HG02981 (cell line): ENCODE results near the gene NPDC1.
"Not testable (repeated sequence)": the region's sequence is repeated elsewhere in the genome, so short reads cannot be mapped to it uniquely, and the experiment has no call there.

Experiments
- ATAC-seq: cut with Tn5 transposase; IDR thresholded peaks from one replicate; pipeline ENCODE4 v1.9.1; 2021; ENCODE audit warnings: mild to moderate bottlenecking, moderate library complexity; ENCODE audit not compliant: unreplicated experiment

Gene NPDC1

DNA sequence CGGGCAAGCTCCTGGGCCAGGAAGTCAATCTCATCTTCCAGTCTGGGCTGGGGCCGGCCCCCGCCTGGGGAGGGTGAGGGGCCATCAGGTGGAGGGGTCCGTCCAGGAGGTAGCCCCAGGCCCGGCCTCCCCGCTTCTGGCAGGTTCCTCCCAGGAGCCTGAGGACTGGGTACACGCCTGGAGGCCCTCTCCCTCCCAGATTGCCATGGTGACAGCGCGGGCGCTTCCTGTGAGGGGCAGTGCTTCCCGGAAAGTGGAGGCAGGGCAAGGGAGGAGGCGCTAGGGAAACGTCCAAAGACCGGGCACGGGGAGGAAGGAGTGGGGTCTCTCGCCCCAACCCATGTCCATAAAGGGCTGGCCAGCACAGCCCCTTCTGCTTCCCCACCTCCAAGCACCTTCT, 4.9 kb downstream of the NPDC1 start:
- no peak for ATAC-seq

DNA sequence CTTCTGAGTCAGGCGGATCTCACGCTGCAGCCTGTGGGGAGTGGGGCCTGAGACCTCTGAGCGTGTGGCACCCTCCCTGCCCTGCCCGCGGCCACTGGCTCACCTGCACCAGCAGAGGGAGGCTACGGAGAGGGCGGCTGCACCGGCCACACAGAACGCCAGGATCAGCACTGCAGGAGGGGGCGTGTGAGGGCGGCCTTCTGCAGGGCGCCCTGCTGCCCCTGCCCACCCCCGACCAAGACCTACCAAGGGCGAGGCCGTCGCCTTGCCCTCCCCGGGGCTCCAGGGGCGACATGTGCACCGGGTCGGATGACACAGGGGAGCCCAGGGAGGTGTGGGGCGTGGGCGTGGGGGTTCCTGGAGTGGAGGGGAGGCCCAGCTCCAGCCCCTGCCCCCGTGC, 5.4 kb downstream of the NPDC1 start:
- ATAC-seq: no peak

DNA sequence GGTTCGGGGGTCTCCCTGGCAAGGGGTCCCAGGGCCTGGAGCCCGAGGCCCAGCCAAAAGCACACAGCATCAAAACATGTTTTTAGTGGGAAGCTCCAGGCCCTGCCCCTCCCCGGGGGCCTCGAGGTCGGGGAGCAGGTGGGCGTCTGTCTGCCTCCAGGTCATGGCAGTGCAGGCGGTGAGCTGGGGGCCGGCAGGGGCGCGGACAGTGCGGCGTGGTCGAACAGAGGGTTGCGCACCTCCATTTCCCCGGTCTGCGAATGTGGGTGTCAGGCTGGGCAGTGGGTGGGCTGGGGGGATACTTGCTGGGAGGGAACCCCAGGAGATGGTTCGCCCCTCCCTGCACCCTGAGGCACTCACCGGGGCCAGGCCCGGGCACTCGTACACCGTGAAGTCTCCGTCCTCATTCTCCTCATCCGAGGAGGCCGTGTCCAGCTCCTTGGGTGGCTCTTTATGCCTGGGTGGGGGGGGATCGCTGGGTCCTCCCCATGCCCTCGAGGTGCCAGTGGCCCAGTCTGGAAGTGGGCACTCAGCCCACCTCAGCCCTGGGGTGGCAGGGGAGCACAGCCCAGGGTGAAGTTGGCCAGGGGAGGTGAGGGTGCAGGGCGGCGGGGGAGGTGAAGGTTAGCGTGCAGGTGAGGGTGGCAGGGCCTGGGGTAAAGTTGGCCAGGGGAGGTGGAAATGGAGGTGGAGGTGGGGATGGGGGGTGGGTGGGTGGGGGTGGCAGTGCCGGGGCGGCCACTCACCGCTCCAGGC, 6.2 kb downstream of the NPDC1 start:
- ATAC-seq: no peak

DNA sequence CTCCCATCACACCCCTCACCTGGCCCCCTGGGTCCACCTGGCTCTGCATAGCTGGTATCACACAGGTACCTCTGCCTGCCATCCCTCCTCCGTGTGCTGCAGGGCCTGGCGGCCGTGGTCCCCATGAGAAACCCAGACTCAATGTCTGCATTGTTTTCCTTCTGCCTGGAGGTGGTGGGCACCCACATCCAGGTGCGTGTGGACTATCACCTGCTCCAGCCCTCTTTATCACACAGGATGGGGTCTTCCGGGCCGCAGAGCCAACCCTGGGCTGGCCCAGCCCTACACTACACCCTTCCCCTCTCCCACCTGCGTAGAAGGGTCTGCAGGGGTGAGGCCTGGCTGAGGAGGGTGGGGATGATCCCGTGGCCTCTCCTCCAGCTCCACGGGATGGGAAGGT, 7.1 kb downstream of the NPDC1 start:
- no peak for ATAC-seq

DNA sequence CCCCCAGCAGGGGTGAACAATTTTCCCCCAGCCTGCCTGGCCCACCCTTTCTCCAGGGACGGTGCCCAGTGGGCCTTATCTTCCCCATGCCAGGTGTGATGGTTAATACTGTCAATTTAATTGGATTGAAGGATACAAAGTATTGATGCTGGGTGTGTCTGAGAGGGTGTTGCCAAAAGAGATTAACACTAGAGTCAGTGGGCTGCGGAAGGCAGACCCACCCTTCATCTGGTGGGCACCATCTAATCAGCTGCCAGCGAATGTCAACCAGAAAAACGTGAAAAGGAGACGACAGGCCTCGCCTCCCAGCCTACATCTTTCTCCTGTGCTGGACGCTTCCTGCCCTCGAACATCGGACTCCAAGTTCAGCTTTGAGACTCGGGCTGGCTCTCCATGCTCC, 8.5 kb downstream of the NPDC1 start:
- no peak for ATAC-seq

DNA sequence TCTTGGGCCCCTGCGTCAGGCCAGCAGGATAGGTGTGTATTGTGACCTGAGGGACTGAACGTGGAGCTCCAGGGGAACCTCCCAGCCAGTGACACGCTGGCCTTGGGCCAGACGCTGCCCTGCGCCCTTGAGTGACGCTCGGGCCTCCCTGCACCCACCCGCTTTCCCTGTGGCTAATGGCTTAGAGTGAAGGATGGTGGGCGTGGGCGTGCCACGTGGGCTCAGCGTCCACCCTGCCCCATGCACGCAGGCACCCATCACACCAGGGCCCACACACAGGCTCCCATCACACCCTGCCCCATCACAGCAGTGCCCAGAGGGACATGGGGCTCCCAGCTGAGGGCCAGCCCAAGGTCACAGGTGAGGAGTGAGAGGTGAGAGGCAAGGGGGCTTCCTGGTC, 8.9 kb downstream of the NPDC1 start:
- no peak for ATAC-seq

DNA sequence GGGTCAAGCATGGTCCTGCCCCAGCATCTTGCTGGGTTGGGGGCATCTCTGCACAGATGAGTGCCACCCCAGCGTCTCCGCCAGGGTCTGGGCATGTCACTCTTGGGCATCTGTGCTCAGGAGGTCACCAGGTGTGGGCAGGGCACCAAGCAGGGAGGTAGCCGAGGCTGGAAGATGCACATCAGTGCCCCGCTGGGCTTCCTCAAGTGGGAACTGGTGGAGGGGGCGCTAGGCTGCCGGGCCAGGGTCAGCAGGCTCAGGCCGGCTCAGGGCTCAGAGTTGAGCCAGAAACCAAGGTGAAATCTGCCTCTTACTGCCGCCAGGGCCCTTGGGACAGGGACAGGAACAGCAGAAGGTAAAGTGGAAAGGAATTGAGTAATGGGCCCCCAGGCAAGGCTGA, 10.0 kb downstream of the NPDC1 start:
- ATAC-seq: no peak

DNA sequence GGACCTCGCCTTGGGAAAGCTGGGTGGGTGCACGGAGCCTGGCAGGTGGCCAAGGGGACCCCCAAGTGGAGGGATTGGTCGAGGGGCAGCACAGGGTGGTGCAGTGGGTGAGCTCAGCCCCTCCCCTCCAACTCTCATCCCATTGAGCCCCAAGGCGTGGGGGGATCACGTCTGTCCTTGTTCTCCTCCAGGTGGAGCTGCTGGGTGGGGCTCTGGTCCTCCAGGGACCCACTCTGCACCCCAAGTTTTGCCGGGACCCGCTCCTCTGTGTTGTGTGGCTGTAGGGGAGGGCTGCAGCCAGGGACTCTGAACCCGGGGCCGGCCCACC, 10.5 kb downstream of the NPDC1 start:
- ATAC-seq: no peak

DNA sequence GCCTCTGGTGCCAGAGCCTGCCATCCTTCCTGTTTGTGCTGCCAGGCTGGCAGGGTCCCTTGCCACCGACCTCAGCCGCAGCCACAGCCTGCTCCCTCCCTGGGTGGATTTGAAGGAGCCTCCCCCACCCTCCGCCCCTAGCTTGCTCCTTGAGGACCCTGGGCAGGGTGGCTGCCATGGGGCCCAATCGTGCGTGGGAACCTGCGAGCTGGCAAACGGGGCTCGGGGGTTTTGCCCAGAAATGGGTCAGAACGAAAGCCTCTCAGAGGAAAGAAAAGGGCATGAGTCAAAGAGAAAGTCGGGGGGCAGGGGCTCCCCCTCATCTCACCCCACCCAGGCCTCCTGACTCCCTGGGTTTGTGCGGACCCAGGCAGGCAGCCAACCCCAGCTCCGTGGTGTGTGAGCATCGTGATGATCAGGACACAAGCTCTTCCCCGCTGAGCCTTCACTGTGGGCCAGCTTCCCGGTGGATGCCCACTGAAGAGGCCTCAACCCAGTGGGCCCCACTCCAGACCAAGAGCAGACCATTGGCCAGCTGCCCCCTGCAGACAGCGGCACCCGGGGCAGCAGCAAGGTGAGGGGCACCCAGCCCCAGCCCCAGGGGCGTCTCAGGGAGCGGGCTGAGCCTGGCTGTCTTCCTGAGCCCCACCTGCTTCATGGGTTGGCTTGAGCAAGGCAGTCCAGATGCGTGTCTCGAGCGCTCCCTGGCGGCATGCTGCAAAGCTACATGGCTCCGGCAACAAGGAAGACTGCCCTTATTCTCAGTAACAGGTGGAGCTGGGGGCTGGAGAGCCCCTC, 11.1 kb downstream of the NPDC1 start:
- ATAC-seq: peak; percentile 63

DNA sequence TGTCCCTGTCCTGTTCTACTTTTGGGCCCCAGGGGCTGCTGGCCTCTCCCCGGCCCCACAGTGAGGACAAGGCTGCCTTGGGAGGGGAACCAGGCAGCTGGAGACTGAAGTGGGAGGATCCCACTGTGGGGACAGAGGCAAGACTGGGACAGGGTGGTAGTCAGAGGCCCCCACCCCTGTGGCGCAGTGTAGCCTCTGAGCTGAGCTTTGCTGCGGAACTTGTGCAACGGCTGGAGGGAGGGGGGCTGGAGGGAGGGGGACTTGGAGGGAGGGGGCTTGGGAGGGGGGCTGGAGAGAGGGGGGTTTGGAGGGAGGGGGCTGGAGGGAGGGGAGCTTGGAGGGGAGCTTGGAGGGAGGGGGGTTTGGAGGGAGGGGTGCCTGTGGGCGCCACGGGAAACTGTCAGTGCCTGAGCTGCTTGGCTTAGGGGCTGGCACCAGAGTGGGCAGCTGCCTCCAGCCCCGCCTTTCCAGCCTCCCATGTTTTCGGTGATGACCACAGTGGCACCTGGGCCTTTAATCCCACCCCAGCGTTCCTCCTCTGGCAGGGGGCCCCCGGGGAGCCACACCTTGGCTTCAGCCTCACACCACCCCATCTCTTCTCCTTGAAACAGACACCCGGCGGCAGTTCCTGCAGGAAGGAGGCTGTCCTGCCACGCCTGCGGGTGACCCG, 11.8 kb downstream of the NPDC1 start:
- no peak for ATAC-seq

DNA sequence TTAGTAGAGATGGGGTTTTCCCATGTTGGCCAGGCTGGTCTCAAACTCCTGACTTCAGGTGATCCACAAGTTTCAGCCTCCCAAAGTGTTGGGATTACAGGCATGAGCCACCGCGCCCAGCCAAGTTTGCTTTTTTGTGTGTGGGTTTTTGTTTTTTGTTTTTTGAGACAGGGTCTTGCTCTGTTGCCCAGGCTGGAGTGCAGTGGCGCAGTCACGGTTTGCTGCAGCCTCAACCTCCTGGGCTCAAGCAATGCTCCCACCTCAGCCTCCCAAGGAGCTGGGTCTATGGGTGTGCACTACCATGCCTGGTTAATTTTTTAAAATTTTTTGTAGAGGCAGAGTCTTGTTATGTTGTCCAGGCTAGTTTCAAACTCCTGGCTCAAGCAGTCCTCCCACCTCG, 12.5 kb downstream of the NPDC1 start:
- ATAC-seq: not testable (repeated sequence)

DNA sequence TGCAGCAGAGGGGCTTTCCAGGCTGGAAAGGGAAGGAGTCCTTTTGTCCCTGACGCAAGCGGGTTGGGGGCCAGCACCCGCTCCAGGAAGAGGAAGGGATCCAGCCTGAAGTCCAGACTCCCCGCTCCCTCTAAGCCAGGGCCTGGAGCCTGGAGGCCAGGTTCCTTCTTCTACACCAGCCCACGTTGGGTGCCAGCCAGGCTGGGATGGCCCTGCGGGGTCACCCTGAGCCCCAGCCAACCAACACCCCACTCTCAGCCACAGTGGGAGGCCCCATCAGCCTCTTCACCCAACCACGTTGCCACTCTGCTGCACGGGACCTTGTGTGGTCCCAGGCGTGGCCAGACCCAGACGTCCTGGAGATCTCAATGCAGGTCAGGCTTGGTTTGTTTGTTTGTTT, 13.1 kb downstream of the NPDC1 start:
- no peak for ATAC-seq

DNA sequence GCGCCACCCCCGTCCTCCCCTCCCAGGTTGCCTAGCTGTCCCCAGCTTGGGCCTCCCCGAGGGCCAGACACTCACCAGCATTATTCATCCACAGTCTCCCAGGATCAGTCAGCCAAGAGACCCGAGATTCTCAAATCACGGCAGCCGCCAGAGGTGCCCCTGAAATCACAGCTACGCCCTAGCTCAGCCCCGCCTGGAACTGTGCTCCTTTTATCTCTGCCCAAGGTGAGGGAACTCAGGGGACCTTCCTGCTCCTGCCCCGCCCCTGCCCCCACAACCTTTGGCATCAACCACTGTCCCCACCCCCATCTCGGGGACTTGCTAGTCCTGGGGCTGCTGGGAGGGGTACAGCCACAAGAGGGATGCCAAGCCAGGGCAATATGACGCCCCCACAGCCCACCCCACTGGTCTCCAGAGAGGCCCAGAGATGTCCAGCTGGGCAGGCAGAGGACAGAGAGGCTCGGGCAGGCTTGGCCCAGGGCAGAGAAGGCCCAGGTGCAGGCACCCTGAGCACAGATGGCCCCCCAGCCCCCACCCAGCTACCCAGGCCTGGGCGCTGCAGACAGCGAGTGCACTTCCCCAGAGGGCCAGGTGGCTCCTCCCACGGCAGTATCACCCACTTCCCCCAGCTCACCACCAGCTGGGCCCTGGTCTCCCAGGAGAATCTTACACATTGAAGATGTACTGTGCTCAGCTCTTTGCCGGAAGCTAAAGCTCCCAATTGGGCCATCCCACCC, 13.9 kb downstream of the NPDC1 start, which contains the start of gene FUT7:
FUT7 (minus strand) TSS at position 185 of the 737 bp plus-strand sequence; CDS start at position 88, 97 bp downstream.
- no peak for ATAC-seq

DNA sequence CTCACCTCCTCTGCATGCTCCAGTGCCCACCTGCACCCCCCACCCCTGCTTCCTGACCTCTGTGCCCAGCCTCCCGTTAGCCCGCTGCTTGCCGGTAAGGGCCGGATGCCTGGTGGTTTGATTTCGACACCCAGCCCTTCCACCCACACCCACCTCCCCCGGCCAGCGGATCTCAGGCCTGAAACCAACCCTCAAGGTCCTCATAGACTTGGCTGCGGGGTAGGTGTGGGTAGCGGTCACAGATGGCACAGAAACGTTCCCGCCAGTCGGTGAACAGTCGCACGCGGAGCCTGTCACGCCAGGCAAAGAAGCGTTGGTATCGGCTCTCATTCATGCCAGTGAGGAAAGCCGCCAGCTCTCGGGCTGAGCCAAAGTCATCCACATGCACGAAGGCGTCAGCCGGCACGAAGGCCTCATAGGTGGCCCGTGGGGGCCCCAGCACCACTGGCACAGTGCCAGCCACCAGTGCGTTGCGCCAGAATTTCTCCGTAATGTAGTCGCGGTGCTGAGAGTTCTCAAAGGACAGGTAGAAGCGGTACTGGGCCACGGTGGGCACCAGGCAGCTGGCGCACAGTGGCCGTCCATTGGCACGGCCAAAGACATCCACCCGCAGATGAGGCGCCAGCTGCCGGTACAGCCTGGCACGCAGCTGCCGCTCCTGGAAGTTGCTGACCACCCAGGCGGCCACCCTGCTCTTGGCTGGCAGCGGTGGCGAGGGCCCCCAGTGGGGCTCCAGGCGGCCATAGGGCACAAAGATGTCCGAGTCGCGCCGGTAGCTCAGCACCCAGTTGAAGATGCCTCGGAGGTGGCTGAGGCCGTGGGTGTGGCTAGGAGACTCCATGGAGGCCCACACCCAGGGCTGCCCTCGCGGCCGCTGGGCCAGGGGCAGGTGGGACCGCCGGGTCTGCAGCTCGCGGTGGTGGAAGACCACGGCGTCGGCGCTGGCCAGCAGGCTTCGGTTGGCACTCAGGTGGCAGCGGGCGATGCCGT, 15.1 kb downstream of the NPDC1 start:
- no peak for ATAC-seq

DNA sequence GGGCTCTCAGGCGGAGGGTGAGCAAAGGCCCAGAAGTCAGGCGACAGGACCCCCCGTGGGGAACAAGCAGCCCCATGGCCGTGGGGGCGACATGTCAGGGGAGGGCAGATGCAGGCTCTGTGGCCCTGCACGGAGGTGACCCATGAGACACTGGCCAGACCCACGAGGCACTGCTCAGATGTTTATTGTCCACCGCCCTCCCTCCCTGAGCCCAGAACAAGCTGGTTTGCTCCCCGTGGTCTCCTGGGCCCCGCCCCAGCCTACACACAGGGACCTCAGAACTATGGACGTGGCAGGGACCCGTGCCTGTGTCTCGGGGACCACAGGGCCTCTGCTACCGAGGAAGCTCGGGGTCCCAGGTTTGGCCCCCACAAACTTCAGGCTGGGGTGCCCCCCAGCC, 16.0 kb downstream of the NPDC1 start:
- ATAC-seq: no peak

DNA sequence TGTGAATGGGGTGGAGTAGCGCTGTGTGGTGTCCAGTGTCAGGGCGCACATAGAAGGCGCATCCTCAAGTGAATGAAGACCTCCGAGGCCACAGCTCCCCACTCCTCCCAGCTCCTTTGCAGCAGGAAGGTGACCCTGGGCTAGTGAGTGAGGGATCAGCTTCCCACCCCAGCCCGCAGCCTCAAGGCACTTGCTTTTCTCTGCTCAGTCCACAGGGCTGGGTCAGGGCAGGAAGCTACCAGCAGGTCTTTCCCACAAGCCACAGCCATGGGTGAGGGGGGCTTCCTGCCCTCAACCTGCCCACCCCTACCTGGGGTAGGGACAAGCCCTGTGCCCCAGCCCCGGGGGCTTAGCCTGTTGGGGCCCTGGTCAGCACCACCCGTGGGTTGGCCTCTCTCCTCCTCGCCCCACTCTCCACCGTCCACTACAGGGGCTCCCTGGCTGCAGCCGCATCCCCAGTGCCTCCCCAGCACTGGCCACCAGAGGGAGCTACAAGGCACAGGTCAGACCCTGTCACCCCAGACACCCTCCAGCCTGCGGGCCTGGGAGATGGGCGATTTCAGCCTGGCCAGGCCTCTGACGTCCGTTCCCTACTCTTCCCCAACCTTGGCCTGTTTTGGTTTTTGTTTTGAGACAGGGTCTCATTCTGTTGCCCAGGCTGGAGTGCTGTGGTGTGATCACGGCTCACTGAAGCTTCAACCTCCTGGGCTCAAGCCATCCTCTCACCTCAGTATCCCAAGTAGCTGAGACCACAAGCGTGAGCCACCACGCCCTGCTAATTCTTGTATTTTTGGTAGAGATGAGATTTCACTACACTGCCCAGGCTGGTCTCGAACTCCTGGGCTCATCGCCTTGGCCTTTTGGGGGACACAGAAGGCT, 16.7 kb downstream of the NPDC1 start:
- peak; percentile 37 for ATAC-seq

DNA sequence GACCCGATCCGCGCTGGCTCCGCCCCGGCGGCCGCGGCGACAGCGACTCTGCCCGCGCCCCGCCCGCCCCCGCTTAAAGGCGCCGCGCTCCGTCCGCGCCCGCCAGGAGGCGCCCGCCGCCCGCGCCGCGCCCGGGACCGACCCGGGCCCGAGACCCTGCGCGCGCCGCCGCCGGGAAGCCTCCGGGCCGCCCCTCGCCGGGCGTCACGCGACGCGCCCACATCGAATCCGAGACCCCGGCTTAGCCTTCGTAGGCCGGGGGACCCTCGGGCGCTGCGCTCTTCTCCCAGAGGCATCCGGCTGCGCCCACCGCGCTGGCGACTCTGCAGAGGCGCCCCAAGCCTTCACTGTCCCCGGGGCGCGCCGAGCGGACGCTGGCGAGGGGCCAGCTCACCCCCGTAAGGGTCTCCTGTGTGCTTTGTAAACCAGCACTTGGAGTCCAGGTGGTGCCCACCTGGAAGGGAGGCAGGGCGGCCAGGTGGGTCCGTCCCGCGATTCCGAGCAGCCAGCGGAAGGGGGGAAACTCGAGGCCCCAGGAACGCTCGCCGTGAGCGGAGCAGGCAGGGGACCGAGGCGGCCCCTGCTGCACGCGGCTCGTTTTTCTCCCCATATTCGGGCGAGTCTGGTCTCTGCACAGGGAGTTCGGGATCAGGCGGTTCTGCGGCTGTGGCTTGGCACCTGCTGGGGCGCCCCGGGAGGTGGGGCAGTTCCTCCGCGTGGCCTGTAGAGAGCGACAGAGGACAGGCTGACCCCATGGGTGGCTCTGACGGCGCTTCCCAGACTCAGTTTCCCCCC, 17.5 kb downstream of the NPDC1 start:
- ATAC-seq: no peak
